ENCODE data around the gene ARHGAP25.

GRCh38 chr2:68770271-68771111 is 35.9 kb downstream of the ARHGAP25 start:
- TF ChIP-seq CTCF (IDR thresholded peaks at IDR 0.05) (no peak), POLR2AphosphoS5 (IDR thresholded peaks at IDR 0.05) (no peak), POLR2A (IDR thresholded peaks at IDR 0.05) (no peak), EP300 (IDR thresholded peaks at IDR 0.05; ENCODE audit: low read depth) (no peak)
